IPS-NIHi7 (cell line): ENCODE data around the gene RRBP1.
A peak's percentile ranks its signal among the peaks of the same experiment; 100 is the strongest.
"Not testable (repeated sequence)": the region's sequence is repeated elsewhere in the genome, so short reads cannot be mapped to it uniquely, and the experiment has no call there.

Experiments
- DNase-seq: peaks from one replicate; pipeline ENCODE4 v3.0.0; 2012; ENCODE audit warnings: mixed read lengths; ENCODE audit errors: extremely low spot score

The RRBP1 gene

DNA sequence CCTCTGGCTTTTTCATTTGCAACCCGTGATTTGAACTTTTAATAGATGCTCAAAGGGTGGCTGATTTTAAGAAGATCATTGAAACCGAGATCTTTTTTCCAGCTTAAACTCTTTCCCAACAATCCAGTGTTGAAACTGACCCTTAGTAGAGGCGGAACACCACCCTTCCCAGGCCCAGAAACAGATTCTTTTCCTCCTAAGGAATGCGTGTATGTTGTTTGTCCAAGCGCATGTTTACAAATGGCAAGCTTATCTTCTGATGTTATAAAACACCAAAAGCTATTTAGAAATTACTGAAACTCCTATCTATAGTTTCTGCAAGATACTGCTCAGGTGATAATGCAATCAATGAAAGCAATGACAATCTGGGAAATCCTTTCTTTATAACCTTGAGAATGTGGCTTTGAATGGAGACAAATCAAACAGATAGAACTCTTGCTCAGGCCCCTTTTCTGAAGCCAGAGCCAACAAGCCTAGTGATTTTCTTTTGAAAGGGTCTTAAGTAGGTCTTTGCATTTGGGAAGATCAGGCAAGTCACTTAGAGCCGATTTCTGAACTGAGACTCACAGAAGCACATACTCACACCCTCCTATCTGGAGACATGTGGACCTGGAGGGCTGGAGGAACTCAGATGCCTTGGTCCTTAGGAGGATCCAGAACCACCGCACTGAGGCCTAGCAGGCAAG lies 26.8 kb upstream of the RRBP1 start:
- no peak for DNase-seq

DNA sequence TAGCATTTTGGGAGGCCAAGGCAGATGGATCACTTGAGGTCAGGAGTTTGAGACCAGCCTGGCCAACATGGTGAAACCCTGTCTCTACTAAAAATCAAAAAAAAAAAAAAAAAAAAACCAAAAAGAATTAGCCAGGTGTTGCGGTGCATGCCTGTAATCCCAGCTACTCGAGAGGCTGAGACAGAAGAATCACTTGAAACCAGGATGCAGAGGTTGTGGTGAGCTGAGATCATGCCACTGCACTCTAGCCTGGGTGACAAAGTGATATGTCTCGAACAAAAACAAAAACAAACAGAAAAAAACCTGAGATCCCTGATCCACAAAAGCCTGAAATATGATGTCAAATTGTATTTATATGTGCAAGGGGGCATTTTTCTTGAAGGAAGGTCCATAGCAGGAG lies 25.9 kb upstream of the RRBP1 start:
- DNase-seq = not testable (repeated sequence)

DNA sequence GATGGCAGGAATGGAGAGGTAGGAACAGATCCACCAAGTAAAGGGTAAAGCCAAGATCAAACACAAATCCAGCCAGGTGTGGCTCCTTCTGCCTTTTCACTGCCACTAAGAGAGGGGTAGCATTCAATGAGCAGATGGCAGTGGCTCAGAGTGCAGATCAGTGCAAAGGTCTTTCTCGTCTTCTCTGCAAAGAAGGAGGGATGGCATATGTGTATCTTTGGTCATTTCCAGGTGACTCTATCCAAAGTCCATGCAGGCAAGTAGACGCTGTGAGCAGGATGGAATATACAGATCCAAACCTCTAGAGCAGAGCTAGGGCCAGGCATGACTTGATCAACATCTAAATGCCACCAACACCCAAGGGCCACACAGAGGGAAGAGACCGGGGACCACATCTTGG lies 24.6 kb upstream of the RRBP1 start:
- DNase-seq = no peak

DNA sequence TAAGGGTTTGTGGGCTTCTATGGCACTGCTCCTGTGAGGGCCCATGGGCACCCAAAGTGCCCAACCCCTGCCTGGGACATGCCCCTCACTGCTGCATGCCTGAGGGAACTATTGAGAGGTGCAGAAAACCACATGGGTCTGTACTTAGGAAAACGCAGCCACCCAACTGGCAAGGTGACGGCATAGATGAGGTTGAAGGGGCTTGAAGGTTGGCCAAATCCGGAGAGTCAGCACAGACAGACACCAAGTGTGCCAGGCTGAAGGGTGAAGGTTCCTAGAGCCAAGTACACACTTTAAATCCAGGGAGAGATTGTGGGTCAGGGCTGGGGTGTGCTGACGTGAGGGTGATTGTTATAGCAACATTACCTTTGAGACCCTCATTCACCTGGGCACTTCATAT lies 23.9 kb upstream of the RRBP1 start:
- no peak for DNase-seq

DNA sequence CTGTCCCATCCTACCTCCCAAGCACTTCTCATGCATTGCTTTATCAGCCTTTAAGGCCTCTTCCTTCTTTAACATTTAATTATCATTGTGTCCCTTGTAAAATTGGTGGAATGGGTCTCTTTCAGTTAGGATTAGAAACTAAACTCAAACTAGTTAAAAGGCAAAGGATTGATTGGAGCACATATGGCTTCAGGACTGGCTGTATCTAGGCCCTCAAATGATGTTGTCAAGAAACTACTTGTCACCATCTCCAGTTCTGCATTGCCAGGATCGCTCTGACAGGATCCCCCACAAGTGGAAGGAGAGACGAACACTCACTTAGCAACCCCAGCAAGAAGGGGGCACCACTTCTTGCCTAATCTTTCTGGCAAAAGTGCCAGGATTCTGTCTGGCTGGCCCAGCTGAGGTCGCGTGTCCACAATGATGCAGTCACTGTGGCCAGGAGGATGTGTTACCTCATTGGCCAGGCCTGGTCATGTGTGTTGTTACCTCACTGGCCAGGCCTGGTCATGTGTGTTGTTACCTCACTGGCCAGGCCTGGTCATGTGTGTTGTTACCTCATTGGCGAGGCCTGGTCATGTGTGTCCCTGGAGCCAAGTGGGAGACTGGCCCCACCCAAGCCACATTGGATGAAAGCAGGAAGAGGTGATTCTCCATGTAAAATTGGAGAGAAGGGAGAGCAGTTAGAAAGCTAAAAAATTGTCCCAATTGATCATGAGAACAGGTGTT lies 22.7 kb upstream of the RRBP1 start:
- no peak for DNase-seq

DNA sequence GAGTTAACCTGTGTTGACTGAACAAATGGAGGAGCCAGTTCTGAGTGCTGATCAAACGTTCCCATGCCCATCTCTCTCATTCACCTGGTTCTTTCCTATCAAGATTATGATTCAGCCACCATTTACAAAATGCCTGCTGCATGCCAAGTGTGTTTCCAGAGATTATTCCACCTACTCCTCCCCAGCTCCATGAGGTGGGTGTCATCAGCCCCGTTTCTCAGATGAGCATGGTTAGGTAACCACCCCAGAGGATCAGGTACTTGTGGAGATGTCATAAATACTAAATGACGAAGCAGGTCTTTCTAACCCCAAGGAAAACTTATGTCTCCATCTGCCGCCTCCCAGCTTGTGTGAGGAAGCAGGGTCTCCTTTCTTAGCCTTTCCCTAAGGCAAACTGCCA lies 19.8 kb upstream of the RRBP1 start:
- DNase-seq = no peak

DNA sequence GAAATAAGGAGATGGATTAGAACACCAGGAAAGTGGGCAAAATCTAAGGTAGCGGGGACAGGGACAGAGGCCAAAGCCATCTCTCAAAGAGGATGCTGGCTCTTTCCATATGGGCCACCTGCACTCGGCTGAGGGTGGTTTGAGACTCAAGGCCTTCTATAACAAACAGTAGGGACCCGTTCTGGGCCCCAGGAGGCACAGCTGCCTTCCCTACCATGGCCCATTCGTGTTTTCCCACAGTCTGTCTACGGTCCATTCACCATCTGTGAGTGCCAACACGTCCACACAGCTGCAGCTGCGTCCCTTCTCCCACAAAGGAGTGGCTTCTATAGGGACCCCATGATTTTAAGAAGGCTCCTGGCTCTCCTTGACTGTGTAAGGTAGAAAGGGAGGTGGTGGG lies 18.6 kb upstream of the RRBP1 start:
- DNase-seq = no peak

DNA sequence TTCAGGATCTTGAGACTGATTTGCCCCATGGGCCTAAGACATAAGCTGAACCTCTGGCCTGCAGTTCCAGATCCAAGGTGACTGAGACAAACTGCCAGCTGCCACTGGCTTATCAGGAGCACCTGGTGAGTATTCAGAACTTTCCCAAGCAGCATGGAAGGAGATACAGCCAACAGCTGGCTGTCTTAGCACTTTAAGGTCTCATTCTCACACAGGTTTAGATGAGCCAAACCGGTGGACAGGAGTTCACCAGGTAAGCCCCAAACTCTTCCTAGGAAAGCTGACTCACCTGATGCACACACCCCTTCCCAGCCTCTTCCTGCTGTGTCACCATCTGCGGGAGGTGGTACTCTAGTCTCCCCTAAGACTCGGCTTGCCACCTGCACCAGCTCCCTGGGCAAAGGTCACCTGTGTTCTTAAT lies 17.9 kb upstream of the RRBP1 start, which contains the start of gene BANF2:
Gene BANF2 (plus strand): TSS at position 36 of the 421 bp plus-strand sequence. CDS start 25,060 bp downstream, outside the sequence.
- no peak for DNase-seq

DNA sequence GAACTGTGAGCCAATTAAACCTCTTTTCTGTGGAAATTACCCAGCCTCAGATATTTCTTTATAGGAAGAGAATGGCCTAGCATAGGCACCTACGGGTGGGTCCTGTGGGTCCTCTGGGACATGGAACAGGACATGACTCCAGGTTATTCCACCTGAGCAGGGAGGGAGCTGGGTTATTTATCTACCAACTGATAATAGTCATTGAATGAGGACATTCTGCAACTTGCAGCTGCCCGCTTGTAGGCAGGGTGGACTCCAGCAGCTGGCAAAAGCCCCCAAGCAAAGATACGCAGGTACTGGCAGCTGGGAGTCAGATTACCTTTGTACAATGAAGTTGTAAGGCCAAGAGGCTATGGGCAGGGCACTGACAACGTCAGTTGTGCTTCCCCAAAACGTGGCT lies 16.3 kb upstream of the RRBP1 start:
- DNase-seq = no peak

DNA sequence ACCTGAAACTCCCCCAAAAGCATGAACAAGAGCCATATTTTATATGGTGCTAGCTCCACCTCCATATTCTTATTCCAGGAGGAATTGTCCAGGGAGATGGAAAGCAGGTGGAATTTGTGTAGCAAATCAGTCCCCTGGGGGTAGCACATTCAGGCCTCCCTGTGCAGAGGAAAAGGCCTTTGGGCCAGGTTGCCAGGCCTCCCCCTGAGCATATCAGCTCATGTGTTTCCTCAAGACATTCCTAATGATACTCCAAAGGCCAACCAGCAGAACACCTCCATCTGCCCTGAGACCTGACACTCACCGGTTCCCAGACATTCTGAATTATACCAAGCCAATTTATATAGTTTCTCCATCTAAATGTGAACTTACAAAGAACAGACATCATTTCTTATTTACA lies 15.1 kb upstream of the RRBP1 start:
- DNase-seq = no peak

DNA sequence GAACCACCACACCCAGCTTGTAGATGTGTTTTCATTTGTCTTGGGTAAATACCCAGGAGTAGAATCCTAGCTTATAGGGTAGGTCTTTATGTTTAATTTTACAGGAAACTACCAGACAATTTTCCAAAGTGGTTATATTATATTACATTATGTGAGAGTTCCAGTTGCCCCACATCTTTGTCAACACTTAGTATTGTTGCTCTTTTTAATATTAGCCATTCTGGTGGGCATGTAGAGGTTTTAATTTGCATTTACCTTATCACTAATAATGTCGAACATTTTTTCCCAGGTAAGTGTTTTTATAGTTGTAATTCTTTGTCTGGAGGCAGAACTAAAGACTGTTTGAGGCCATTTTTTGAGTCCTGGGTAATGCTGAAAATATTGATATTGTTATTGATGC lies 14.2 kb upstream of the RRBP1 start:
- no peak for DNase-seq

DNA sequence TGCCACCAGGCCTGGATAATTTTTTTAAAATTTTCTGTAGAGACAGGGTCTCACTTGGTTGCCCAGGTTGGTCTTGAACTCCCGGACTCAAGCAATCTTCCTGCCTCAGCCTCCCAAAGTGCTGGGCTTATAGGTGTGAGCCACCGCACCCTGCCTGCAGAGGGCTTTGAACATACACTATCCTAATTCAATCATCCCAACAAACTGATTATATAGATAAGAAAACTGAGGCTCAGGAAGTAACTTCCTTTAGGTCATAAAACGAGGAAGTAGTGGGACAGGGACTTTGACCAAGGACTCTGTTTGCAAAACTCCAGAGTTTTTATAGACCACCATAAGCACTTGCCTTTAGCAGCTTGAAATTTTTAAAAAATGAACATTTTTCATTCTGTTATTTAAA lies 12.7 kb upstream of the RRBP1 start:
- DNase-seq = no peak

DNA sequence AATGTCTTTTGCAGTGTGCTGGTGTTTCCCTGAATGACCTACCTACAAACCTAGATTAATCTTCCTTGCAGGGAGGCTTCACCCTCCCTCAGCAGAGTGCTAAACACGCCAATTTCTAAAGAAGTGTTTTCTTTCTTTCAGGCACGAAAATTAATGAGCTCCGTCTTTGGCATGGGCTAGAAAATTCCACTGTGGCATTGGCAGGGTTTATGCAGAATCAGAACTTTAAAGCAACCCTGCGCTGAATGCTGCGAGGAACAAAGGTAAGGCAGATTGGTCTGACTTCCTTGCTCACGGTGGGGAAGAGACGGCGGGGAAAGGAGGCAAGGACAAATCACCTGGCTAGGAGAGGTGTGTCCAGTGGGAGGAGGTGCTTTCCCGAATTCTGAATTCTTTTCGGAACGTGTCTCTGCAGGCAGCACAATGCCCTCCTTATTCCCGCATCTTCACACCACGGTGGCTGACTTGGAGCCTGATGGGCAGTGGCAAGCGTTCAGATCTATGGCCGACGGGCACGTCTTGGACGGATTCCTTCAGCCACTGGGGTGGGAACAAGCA lies 11.5 kb upstream of the RRBP1 start:
- DNase-seq = peak; percentile 25

DNA sequence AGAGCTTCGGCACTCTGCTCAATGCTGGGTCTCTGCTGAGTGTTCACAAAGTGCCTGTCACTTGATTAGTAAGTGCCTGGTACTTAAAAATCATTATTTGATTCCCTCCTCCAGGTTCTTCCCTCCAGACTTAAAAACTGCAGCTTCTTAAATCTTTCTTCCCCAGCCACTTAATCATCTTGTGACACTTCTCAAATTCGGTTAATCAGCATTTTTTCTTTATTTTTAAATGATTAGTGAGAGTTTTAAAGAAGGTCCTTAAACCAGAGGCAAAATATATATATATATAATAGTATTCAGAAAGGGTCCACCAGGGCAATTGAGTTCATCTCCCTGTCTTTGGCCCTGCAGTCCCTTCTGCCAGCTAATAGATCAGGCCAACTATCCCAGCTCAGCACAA lies 9.7 kb upstream of the RRBP1 start:
- no peak for DNase-seq

DNA sequence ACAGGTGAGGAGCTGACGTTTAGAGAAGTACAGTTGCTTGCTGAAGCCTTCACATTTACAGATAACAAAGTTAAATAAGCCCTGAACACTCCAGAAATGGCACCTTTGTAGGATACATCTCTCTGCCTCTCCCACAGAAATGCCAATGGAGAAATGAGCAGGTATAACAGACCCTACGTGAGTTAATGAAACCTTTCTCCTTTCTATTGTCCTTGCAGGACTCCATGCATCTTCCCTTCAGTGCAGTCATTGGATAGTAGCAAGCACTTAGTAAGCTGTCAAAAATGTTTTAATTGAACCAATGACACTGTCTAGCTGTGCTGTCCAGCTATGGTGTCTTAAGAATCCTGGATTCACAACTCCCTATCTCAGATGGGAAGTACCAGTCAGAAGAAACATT lies 8.1 kb upstream of the RRBP1 start:
- no peak for DNase-seq

DNA sequence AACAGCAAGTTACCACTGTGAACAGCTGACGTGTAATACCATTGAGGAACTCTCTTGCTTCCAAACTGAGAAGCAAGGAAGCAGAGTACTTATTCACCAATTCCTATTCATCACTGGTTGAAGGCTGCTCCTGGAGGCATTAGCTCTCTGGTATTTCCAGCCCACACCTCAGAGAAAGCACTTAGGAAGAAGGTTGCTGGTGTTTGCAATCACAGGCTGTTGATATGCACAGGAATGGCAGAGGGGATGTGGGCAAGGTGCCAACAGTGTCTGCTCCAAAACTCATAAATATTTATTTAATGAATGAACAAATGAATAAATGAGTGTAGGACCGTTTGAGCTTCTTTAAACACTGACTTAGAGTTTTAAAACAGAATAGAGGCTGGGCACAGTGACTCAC lies 6.9 kb upstream of the RRBP1 start:
- DNase-seq = no peak

DNA sequence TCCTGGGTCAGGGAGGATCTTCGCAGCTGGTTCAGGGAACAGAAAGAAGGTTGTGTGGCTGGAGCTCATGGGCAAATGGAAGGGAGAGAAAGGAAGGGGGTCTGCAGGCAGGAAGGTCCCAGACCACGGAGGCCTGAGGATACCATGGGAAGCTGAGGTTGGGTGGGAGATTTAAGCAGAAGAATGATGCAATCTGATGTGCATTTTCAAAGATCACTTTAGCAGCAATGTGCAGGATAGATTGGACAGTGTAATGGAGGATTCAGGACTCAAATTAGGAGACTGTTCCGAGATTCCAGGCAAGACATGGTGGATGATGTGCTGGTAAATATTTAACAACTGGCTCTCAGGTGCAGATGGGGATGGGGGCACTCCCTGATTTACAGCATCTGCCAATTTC lies 5.8 kb upstream of the RRBP1 start:
- DNase-seq = no peak

DNA sequence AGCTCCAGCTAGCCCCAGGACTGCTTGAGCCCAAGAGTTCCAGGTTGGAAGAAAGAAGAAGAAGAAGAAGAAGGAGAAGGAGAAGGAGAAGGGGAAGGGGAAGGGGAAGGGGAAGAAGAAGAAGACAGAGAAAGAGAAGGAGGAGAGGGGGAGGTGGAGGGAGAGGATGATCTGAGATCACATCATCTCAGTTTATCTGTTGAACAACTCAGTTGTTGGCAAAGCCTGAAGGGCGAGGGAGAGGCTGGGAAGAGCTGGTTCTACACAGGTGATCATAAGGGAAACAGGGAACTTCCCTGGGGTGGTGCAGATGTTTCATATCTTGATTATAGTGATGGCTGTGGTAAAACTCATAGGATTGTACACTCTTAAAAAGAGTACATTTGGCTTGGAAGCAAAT lies 3.1 kb upstream of the RRBP1 start:
- DNase-seq = no peak

DNA sequence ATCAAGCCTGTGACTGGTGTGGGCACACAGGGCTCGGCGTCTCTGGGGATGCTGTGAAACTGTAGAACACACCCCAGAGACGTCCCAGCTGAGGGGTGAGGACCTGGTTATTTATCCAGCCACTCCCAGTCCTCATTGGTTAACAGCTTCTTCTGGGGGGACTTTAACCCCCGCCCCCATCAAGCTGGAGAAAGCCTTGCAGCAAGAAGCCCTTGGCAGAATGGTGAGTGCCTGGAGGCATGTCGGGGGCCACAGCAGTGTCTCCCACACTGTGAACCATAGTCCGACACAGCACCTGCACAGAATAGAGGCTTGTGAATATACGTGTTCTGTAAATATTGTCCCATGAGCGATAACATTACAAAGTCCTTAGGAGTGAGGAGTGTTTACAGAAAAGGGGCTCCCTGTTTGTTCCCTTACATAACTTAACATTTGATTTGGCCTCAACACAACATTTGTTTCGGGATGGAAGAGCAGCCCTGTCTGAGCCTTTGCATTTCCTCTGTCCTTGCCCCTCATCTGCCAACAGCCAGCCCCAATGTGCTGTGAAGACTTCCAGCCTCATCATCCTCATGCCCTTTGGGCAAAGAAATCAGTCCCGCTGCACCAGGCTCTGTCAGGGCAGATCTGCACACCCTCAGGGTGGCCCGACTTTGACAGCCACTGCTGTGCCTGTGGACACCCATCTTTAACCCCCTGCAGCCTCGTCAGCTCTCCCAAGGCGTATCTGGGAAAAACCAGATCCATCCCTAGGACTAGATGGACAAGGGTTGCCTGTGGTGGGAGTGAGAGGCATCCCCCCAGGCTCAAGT lies 2.2 kb upstream of the RRBP1 start:
- DNase-seq = no peak

DNA sequence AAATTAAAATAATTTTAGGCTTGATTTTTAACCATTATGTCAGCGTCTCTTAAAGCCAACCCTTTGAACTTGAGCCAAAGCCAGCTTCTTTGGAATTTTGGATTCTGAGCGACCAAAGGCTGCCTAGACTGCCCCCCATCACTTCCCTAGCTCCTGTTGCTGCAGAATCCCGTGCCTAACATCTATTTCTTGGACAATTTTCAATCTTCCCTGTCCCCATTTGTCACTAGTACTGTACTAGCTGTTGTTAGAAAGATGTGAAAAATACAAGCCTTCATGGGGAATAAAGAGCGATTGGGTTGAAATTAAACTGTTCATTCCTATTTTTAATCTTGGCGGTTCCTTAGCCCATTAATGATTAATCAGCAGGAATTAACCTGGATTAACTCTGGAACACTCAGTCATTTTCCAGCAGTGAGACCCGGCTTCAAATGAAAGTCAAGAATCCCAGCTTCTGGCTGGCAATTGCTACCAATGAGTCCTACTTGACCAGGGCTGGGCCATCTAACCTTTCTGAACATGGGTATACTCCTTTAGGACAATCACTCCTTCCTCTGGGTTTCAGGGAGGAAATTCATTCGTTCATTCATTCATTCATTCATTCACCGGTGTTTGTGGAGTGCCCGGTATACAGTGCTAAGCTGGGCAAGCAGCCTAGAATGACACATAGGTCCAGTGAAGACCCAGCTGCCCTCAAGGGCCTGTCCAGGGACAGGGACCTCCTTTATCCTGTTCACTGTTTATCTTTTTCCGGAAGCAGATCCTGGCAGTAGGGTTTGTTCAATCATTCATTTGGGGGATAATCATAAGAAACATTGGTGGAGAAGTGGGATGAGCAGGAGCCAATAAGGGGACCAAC lies 1.4 kb upstream of the RRBP1 start:
- no peak for DNase-seq

DNA sequence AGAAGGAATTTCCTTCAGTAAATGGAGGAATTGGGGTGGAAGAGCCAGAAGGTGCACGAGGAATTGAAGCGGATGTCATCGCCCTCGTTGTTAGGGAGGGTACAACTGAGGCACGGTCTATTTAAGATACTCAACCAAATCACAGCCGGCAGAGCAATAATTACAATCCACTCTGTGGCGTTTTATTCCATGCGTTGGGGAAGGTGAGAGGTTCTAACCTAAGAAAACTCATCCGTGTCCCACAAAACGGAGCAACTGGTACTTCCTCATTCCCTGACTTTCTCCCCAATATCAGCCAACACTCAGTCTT lies 802 bp upstream of the RRBP1 start:
- no peak for DNase-seq

DNA sequence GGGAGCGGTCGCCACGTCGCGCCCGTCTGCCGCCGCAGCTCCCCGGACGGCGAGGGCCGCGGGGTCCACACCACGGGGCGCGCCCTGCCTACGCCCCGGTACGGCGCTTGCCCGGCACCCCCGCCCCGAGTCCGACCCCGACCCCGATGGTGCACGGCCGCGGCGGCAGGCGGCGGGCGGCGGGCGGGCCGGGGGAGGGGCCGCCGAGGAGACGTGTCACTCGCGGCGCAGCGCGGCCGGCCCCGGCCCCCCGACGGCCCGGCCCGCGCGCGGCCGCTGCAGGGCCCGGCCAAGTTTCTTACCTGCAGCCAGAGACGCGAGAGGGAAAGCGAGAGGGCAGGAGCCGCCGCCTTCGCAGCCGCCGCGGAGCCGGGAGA lies 328 bp downstream of the RRBP1 start:
- DNase-seq = no peak
